ENCODE data around the gene CNTNAP2. TPM values are rescaled to one million over a fixed set of nuclear protein-coding genes. Genes with fewer than 3 reads are reported as not detected.

The CNTNAP2 gene
- total and polyA plus RNA-seq, 2 of the 8 experiments (the other 6 are each of a cell fraction or from before 2014, with no cell fraction given): 27.9 to 71.0 TPM

DNA sequence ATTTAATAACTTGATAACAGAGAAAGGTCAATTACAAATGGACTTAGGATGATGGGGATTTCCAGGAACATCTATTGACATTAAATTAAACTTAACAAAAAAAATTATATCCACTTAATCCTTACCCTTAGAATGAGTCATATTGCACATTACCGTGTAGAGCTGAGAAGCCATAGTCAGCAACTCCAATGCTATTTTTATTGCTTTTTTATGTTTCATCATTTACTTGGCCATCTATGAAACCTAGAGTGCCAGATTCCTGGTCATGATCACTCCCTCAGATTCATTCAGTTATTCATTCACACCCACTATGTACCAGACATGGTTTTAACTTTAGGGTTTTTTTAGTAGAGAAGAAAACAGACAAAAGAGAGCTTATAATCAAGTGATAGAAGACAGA is 1180.4 kb downstream of the CNTNAP2 start:
- H3K14ac ChIP-seq (ENCODE audit: insufficient read length): no peak overlapping the region
- no peak overlapping the region for H3K4me2 ChIP-seq (ENCODE audit: insufficient read depth in 1 of 2, low read depth in 2 of 2, low read length in 2 of 2)
- H3K79me1 ChIP-seq (ENCODE audit: low read depth, low read length): no peaks in the 10 kb centered on the region
- no peak overlapping the region for H3K4me3 ChIP-seq (ENCODE audit: extremely low read depth in 1 of 4, insufficient read depth in 2 of 4, low read depth in 3 of 4, low read length in 4 of 4)
- no peak overlapping the region for H3K4ac ChIP-seq (replicated peaks; ENCODE audit: insufficient read length, low read depth, low read length)
- H2AK5ac ChIP-seq (ENCODE audit: low read depth, low read length): no peak overlapping the region
- H4K5ac ChIP-seq (ENCODE audit: insufficient read length, low read depth, low read length): no peak overlapping the region
- no peak overlapping the region for H3K56ac ChIP-seq (replicated peaks; ENCODE audit: insufficient read length, low read depth, low read length)
- DNase-seq (ENCODE audit: low read depth in 1 of 2, low spot score in 2 of 2) (no peak), FAIRE-seq (no peak)
- no peaks in the 10 kb centered on the region for H4K20me1 ChIP-seq (replicated peaks in 1 of 2; ENCODE audit: control insufficient read depth in 1 of 2, insufficient read depth in 2 of 2, low read length in 2 of 2)
- no peak overlapping the region for H3K18ac ChIP-seq (ENCODE audit: extremely low read depth, low read length)
- H3K23ac ChIP-seq (ENCODE audit: insufficient read length): no peak overlapping the region
- H3K36me3 ChIP-seq (ENCODE audit: control insufficient read depth in 2 of 4, insufficient read depth in 4 of 4, low read length in 3 of 4): no peaks in the 10 kb centered on the region
- H2AFZ ChIP-seq (ENCODE audit: low read length): no peak overlapping the region
- ChIA-PET POLR2A (ENCODE audit: partially characterized antibody) (no interaction called here), CTCF (ENCODE audit: partially characterized antibody) (no interaction called here)
- 100% methylated on average over 1 of the region's 1 CpG; no CpG with 5 or more reads in 1 of the 2 experiments for WGBS, 2 experiments (ENCODE audit: extremely low coverage in 1 of 2, insufficient coverage in 1 of 2, insufficient read length in 1 of 2, insufficient replicate concordance in 2 of 2, low coverage in 1 of 2, low lambda C conversion rate in 2 of 2, missing lambda C conversion rate in 1 of 2)
- no peak overlapping the region for H2BK12ac ChIP-seq (ENCODE audit: low read depth, low read length)
- H3K27me3 ChIP-seq (replicated peaks in 1 of 4; ENCODE audit: control insufficient read depth in 3 of 4, extremely low read depth in 1 of 4, insufficient read depth in 3 of 4, low read length in 3 of 4): no peaks in the 10 kb centered on the region
- H3K27ac ChIP-seq (ENCODE audit: low read depth, low read length): no peak overlapping the region
- H2BK120ac ChIP-seq (replicated peaks; ENCODE audit: low read depth, low read length): no peak overlapping the region
- no peaks in the 10 kb centered on the region for H3K9me3 ChIP-seq (ENCODE audit: insufficient read depth in 2 of 2, low read depth in 1 of 2, low read length in 1 of 2)
- no peak overlapping the region for H2BK5ac ChIP-seq (ENCODE audit: low read depth, low read length)
- no peak overlapping the region for H2BK15ac ChIP-seq (ENCODE audit: low read length)
- no peak overlapping the region for H4K91ac ChIP-seq (replicated peaks; ENCODE audit: insufficient read length, low read length)
- no peak overlapping the region for H2BK20ac ChIP-seq (ENCODE audit: low read length)
- H3K23me2 ChIP-seq (ENCODE audit: low read depth, low read length): no peaks in the 10 kb centered on the region
- H4K8ac ChIP-seq (ENCODE audit: extremely low read depth, insufficient read depth, low read length): no peak overlapping the region
- no peaks in the 10 kb centered on the region for H3K79me2 ChIP-seq (ENCODE audit: control insufficient read depth in 1 of 2, insufficient read depth in 2 of 2, low read length in 2 of 2)
- no peaks in the 10 kb centered on the region for H3K4me1 ChIP-seq (replicated peaks in 1 of 4; ENCODE audit: control insufficient read depth in 3 of 4, insufficient read depth in 4 of 4, low read length in 3 of 4)
- no peak overlapping the region for H3K9ac ChIP-seq (replicated peaks in 1 of 4; ENCODE audit: extremely low read depth in 1 of 4, low read depth in 3 of 4, low read length in 3 of 4)
- TF ChIP-seq SIRT6 (IDR thresholded peaks at IDR 0.05; ENCODE audit: low read length) (no peak), KDM4A (IDR thresholded peaks at IDR 0.05; ENCODE audit: low read depth, low read length, severe bottlenecking) (no peak), NANOG (IDR thresholded peaks at IDR 0.05; ENCODE audit: insufficient read depth, low read depth, low read length, poor library complexity, severe bottlenecking) (no peak), ZNF274 (IDR thresholded peaks at IDR 0.05; ENCODE audit: borderline replicate concordance, extremely low read depth, low read length) (no peak), SP4 (IDR thresholded peaks at IDR 0.05; ENCODE audit: low read length) (no peak), SIX5 (IDR thresholded peaks at IDR 0.05; ENCODE audit: low read depth, low read length) (no peak)
